Mammary epithelial cell (primary cell): ENCODE results near the gene NOVA1.

Source experiments
- EZH2 ChIP-seq: IDR thresholded peaks from 2 replicates; pipeline ENCODE4 v1.6.1; 2012; ENCODE audit warnings: low read length, inconsistent platforms, borderline replicate concordance
- TF ChIP-seq, protein P1 (sequence below), 2 donors: IDR thresholded peaks in 1 of 2; conservative IDR thresholded peaks in 1 of 2; 2 replicates each; pipeline ENCODE4 v1.5.1; 2011 to 2012; ENCODE audit warnings: inconsistent platforms in 2 of 2, low read length in 2 of 2, mild to moderate bottlenecking in 2 of 2, control low read depth in 1 of 2, low read depth in 1 of 2; ENCODE audit not compliant: insufficient read depth in 1 of 2; ENCODE audit errors: extremely low read depth in 1 of 2

DNA sequence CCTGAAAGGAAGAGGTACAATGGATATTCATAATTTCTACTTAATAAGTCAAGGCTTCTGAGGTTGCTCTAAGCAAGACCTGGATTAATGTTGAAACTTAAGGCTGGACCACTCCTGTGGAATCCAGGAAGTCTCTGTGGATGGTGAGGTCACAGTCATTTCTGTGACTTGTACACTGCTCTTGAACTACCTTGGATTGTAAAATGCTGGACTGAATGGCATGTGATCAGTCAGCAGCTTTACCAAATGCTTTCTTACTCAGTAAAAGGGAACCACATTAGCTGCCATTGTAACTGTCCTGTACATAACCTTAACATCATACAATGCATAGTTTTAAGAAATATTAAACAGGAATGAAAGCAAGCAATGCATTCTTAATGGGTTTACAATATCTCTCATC, 182.9 kb downstream of the NOVA1 start:
- TF ChIP-seq, protein P1, sequence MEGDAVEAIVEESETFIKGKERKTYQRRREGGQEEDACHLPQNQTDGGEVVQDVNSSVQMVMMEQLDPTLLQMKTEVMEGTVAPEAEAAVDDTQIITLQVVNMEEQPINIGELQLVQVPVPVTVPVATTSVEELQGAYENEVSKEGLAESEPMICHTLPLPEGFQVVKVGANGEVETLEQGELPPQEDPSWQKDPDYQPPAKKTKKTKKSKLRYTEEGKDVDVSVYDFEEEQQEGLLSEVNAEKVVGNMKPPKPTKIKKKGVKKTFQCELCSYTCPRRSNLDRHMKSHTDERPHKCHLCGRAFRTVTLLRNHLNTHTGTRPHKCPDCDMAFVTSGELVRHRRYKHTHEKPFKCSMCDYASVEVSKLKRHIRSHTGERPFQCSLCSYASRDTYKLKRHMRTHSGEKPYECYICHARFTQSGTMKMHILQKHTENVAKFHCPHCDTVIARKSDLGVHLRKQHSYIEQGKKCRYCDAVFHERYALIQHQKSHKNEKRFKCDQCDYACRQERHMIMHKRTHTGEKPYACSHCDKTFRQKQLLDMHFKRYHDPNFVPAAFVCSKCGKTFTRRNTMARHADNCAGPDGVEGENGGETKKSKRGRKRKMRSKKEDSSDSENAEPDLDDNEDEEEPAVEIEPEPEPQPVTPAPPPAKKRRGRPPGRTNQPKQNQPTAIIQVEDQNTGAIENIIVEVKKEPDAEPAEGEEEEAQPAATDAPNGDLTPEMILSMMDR (conservative IDR thresholded peaks at IDR 0.05 in 1 of 2, IDR thresholded peaks at IDR 0.05 in 1 of 2; ENCODE audit: extremely low read depth in 1 of 2, insufficient read depth in 1 of 2, low read depth in 1 of 2, low read length in 2 of 2) = no peak
- no peak for TF ChIP-seq EZH2
